GM12891 (cell line): ENCODE results near the gene ADGRV1.

Source experiments
- PAX5 ChIP-seq: IDR thresholded peaks from 2 replicates; pipeline ENCODE4 v1.6.1; 2011; ENCODE audit warnings: low read length, moderate library complexity, mild to moderate bottlenecking; ENCODE audit not compliant: insufficient read depth, severe bottlenecking
- POLR2A ChIP-seq: IDR thresholded peaks from 2 replicates; pipeline ENCODE4 v1.6.1; 2011; ENCODE audit warnings: low read depth, low read length, control low read depth
- POLR2AphosphoS5 ChIP-seq: IDR thresholded peaks from 2 replicates; pipeline ENCODE4 v1.6.1; 2011; ENCODE audit warnings: low read depth, low read length, control low read depth
- SPI1 ChIP-seq: IDR thresholded peaks from 2 replicates; pipeline ENCODE4 v1.6.1; 2011; ENCODE audit warnings: low read depth, low read length, control low read depth
- TAF1 ChIP-seq: IDR thresholded peaks from 2 replicates; pipeline ENCODE4 v1.6.1; 2011; ENCODE audit warnings: low read depth, low read length, control low read depth

- no peak for TF ChIP-seq POLR2AphosphoS5
- no peak for TF ChIP-seq POLR2A
- TF ChIP-seq TAF1: no peak
- no peak for TF ChIP-seq PAX5
- TF ChIP-seq SPI1: no peak
Observed at GRCh38 chr5:91095313-91095712, 536.7 kb downstream of the ADGRV1 start.
